CD4-positive, alpha-beta memory T cell (primary cell): ENCODE measurements around the gene SLC10A6. TPM values are rescaled to one million over a fixed set of nuclear protein-coding genes. Genes with fewer than 3 reads are reported as not detected.

Source experiments
- CTCF ChIA-PET: fragments of 350-600 bp; sonication (Branson Sonifier 250); formaldehyde crosslinking; loops from one replicate; lab custom pipeline; 2021; ENCODE audit warnings: inconsistent platforms; ENCODE audit not compliant: partially characterized antibody; lab: Charles Lee
- POLR2A ChIA-PET: fragments of 350-600 bp; sonication (Branson Sonifier 250); formaldehyde crosslinking; loops from one replicate; lab custom pipeline; 2021; ENCODE audit not compliant: partially characterized antibody; lab: Charles Lee
- DNase-seq, 5 donors: peaks; one replicate each; pipeline versions ENCODE4 v3.0.0 to v3.0.0-alpha.2; 2020 to 2022; ENCODE audit warnings: mixed read lengths in 1 of 5
- H3K27ac ChIP-seq: one replicate; pipeline ENCODE4 v1.7.0; 2013; ENCODE audit warnings: low read depth, low read length
- H3K27me3 ChIP-seq: 2 replicates; pipeline ENCODE4 v1.7.0; 2013; ENCODE audit warnings: mild to moderate bottlenecking, low read length, moderate library complexity; ENCODE audit not compliant: insufficient read depth
- H3K36me3 ChIP-seq: 2 replicates; pipeline ENCODE4 v1.7.0; 2013; ENCODE audit warnings: mild to moderate bottlenecking, low read length, moderate library complexity; ENCODE audit not compliant: insufficient read depth
- H3K4me1 ChIP-seq: 2 replicates; pipeline ENCODE4 v1.7.0; 2013; ENCODE audit warnings: mild to moderate bottlenecking, low read length, moderate library complexity; ENCODE audit not compliant: insufficient read depth
- H3K4me3 ChIP-seq, 2 donors: one replicate each; pipeline ENCODE4 v1.7.0; 2013; ENCODE audit warnings: low read length in 2 of 2, mild to moderate bottlenecking in 1 of 2
- H3K9me3 ChIP-seq, 2 donors: one replicate each; pipeline ENCODE4 v1.7.0; 2013; ENCODE audit warnings: low read length in 2 of 2, control low read depth in 1 of 2; ENCODE audit not compliant: control insufficient read depth in 1 of 2
- H3K27ac Mint-ChIP-seq, 7 donors: one replicate each; pipeline ENCODE4 v1.8.0; 2020 to 2021; ENCODE audit warnings: mixed read lengths in 7 of 7, mild to moderate bottlenecking in 6 of 7, inconsistent platforms in 3 of 7, moderate library complexity in 3 of 7
- H3K27me3 Mint-ChIP-seq, 2 donors: one replicate each; pipeline ENCODE4 v1.8.0; 2020 to 2021; ENCODE audit warnings: mixed read lengths in 2 of 2
- H3K36me3 Mint-ChIP-seq, 2 donors: one replicate each; pipeline ENCODE4 v1.8.0; 2020 to 2021; ENCODE audit warnings: mixed read lengths in 2 of 2, inconsistent platforms in 1 of 2, mild to moderate bottlenecking in 1 of 2
- H3K4me1 Mint-ChIP-seq, 4 donors: one replicate each; pipeline ENCODE4 v1.8.0; 2020 to 2021; ENCODE audit warnings: mixed read lengths in 4 of 4, mild to moderate bottlenecking in 1 of 4
- H3K4me3 Mint-ChIP-seq, 8 donors: one replicate each; pipeline ENCODE4 v1.8.0; 2020 to 2021; ENCODE audit warnings: mixed read lengths in 8 of 8, mild to moderate bottlenecking in 7 of 8, moderate library complexity in 6 of 8, inconsistent platforms in 3 of 8
- H3K9me3 Mint-ChIP-seq, 8 donors: one replicate each; pipeline ENCODE4 v1.8.0; 2020 to 2021; ENCODE audit warnings: mixed read lengths in 8 of 8, mild to moderate bottlenecking in 5 of 8, inconsistent platforms in 3 of 8, moderate library complexity in 1 of 8
- intact Hi-C: fragments of 100-400 bp; cut with micrococcal nuclease; formaldehyde crosslinking; loops from one replicate; pipeline ENCODE4 v1.15.1; 2023
- polyA plus RNA-seq, 2 donors: library from polyadenylated mRNA; unstranded; fragments of 300-500 nt; fragmentation: Illumina TruSeq; gene quantifications; one replicate each; pipeline ENCODE4 v1.2.3, GENCODE V29; 2021
- total RNA-seq, 2 experiments: library from RNA; stranded (reverse); gene quantifications; one replicate each; pipeline ENCODE4 v1.2.3, GENCODE V29; 2021

Gene SLC10A6
- total and polyA plus RNA-seq, 4 experiments from 2014 or later = not detected

DNA sequence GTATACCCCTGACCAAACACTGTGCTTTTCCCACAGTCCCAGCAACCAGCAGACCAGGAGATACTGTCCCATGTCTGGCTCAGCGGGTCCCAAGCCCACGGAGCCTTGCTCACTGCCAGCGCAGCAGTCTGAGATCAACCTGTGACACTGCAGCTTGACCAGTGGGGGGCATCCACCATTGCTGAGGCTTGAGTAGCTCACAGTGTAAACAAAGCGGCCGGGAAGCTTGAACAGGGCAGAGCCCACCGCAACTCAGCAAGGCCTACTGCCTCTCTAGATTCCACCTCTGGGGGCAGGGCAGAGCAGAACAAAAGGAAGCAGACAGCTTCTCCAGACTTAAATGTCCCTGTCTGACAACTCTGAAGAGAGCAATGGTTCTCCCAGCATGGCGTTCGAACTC lies 58.1 kb downstream of the SLC10A6 start:
- ChIA-PET CTCF (no interaction called here), POLR2A (no interaction called here)
- Mint-ChIP-seq H3K36me3 (peaks cover 0 to 20% of the 10 kb centered on the region in 2 donors), H3K9me3 (peaks cover 0 to 11% (median under 1%) of the 10 kb centered on the region in 8 donors), H3K27me3 (peaks cover 0 to 5% of the 10 kb centered on the region in 2 donors), H3K27ac (no peak overlapping the region), H3K4me1 (no peaks in the 10 kb centered on the region), H3K4me3 (no peak overlapping the region)
- no peak overlapping the region for H3K4me3 ChIP-seq
- H3K27ac ChIP-seq = no peak overlapping the region
- H3K4me1 ChIP-seq = no peaks in the 10 kb centered on the region
- H3K36me3 ChIP-seq = no peaks in the 10 kb centered on the region
- H3K9me3 ChIP-seq = no peaks in the 10 kb centered on the region
- H3K27me3 ChIP-seq = no peaks in the 10 kb centered on the region
- DNase-seq = no peak
- intact Hi-C loops = no loop called here

DNA sequence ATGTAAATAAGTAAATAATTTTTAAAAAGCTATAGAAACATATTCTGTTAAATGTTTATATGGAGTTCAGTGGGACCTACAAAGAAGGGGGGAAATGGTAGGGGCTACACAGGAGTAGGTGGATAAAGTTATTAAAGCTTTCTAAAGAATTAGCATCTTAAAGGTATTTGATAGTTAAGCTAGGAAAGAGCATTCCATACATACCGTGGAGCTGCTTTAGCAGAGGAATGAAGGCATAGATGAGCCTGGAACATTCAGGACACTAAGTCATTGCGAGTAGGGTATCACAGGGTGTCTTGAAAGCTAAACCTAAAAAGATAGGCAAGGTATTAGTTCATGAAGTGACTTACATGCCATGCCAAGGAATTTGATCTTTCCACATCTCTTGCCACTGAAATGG lies 60.4 kb downstream of the SLC10A6 start:
- H3K27me3 ChIP-seq = no peaks in the 10 kb centered on the region
- no peak for DNase-seq
- peaks cover 0 to 6% (median under 1%) of the 10 kb centered on the region in 8 donors for H3K9me3 Mint-ChIP-seq
- H3K27me3 Mint-ChIP-seq = peaks cover 0 to 5% of the 10 kb centered on the region in 2 donors
- ChIA-PET POLR2A (no interaction called here), CTCF (no interaction called here)
- no peaks in the 10 kb centered on the region for H3K4me1 Mint-ChIP-seq
- H3K4me3 Mint-ChIP-seq = no peak overlapping the region
- H3K27ac ChIP-seq = no peak overlapping the region
- H3K36me3 Mint-ChIP-seq = peaks cover 0 to 21% of the 10 kb centered on the region in 2 donors
- intact Hi-C loops = no loop called here
- H3K4me3 ChIP-seq = no peak overlapping the region
- no peak overlapping the region for H3K27ac Mint-ChIP-seq
- no peaks in the 10 kb centered on the region for H3K36me3 ChIP-seq
- H3K9me3 ChIP-seq = no peaks in the 10 kb centered on the region
- no peaks in the 10 kb centered on the region for H3K4me1 ChIP-seq

DNA sequence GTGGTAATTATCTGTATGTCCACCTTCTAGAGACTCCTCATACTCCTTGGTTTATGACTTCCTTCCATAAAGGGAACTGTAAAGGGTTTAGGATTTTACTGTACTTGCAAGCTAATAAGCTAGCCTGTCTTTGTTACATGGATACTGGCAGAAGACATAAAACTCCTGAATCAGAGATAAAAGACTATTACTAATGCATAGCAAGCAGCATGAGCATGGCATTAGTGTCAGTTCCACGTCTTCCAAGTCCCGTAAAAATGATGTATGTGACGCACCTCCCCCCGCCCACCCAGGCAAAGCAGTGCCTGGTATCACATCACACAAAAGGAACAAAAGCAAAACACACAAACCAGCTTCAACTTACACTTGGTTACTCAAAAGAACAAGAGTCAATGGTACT lies 71.0 kb downstream of the SLC10A6 start:
- Histone ChIP-seq H3K27ac (no peak overlapping the region), H3K4me3 (no peak overlapping the region), H3K36me3 (no peaks in the 10 kb centered on the region), H3K9me3 (no peaks in the 10 kb centered on the region), H3K4me1 (no peaks in the 10 kb centered on the region), H3K27me3 (no peaks in the 10 kb centered on the region)
- Mint-ChIP-seq H3K27ac (no peak overlapping the region), H3K9me3 (no peaks in the 10 kb centered on the region), H3K27me3 (peaks cover 0 to 5% of the 10 kb centered on the region in 2 donors), H3K4me3 (no peak overlapping the region), H3K4me1 (no peaks in the 10 kb centered on the region), H3K36me3 (peaks cover 0 to 10% of the 10 kb centered on the region in 2 donors)
- ChIA-PET POLR2A (no interaction called here), CTCF (no interaction called here)
- DNase-seq = no peak
- intact Hi-C loops = no loop called here

DNA sequence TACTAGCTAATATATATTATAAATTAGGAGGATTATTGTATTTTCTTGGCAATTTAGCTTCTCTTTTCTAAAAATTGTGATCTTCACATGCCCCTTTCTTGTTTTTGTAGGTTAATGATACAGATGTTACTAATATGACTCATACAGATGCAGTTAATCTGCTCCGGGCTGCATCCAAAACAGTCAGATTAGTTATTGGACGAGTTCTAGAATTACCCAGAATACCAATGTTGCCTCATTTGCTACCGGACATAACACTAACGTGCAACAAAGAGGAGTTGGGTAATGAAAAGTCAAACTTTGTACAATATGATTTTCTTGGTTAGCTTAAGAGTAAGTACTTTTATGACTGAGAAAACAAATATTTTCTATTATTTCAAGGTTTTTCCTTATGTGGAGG lies 74.1 kb downstream of the SLC10A6 start:
- Histone ChIP-seq H3K27me3 (no peaks in the 10 kb centered on the region), H3K4me3 (no peak overlapping the region), H3K9me3 (no peaks in the 10 kb centered on the region), H3K27ac (no peak overlapping the region), H3K36me3 (no peaks in the 10 kb centered on the region), H3K4me1 (no peaks in the 10 kb centered on the region)
- Mint-ChIP-seq H3K27ac (no peak overlapping the region), H3K4me1 (no peaks in the 10 kb centered on the region), H3K36me3 (peaks cover 2 to 6% of the 10 kb centered on the region in 2 donors), H3K4me3 (no peak overlapping the region), H3K27me3 (peaks cover 0 to 5% of the 10 kb centered on the region in 2 donors), H3K9me3 (no peaks in the 10 kb centered on the region)
- ChIA-PET CTCF (no interaction called here), POLR2A (no interaction called here)
- DNase-seq = no peak
- intact Hi-C loops = no loop called here

Other genes starting within 250 kb of the SLC10A6 start
- gene C4orf36, start 43.0 kb upstream of the SLC10A6 start, total RNA-seq = under 1 TPM in 1 of 2 experiments, not detected in 1; 0.70 TPM
- not detected for gene C4orf36, start 43.0 kb upstream of the SLC10A6 start, polyA plus RNA-seq
- 100 to 1,000 TPM; 105 to 108 TPM for gene AFF1, start 85.6 kb upstream of the SLC10A6 start, total RNA-seq
- 10 to 100 TPM; 13.6 to 27.6 TPM for gene AFF1, start 85.6 kb upstream of the SLC10A6 start, polyA plus RNA-seq